GM21390 (cell line): ENCODE measurements around the gene EPRS1.
A peak's percentile ranks its signal among the peaks of the same experiment; 100 is the strongest.

Experiments used
- ATAC-seq: cut with Tn5 transposase; IDR thresholded peaks from one replicate; pipeline ENCODE4 v1.9.1; 2021; ENCODE audit not compliant: unreplicated experiment

Gene EPRS1

GRCh38 chr1:220046052-220046930, at the start of gene EPRS1:
Gene EPRS1 (minus strand): TSS chr1:220046505. CDS start chr1:220046388, 117 bp downstream.
- peak; percentile 97 for ATAC-seq

- ATAC-seq = peak; percentile 53
Measured at GRCh38 chr1:220094016-220094911, 48.0 kb upstream of the EPRS1 start, which contains the start of gene IARS2. Gene IARS2 (plus strand): TSS chr1:220094132. CDS start chr1:220094217, 85 bp downstream.

GRCh38 chr1:220093361-220094015, 47.2 kb upstream of the EPRS1 start:
- peak; percentile 2 for ATAC-seq

- no peak for ATAC-seq
Measured at GRCh38 chr1:220092694-220093093, 46.4 kb upstream of the EPRS1 start.

- peak; percentile 58 for ATAC-seq
Measured at GRCh38 chr1:220089650-220090556, 43.6 kb upstream of the EPRS1 start, which contains the start of gene BPNT1. Gene BPNT1 (minus strand): TSS chr1:220089788. CDS start chr1:220079846, 9,942 bp downstream.

GRCh38 chr1:220086261-220086686, 40.0 kb upstream of the EPRS1 start:
- ATAC-seq = peak; percentile 52

- no peak for ATAC-seq
Measured at GRCh38 chr1:220084460-220084859, 38.2 kb upstream of the EPRS1 start.

- ATAC-seq = no peak
Measured at GRCh38 chr1:220077887-220078286, 31.6 kb upstream of the EPRS1 start.

- no peak for ATAC-seq
Measured at GRCh38 chr1:220076861-220077762, 30.8 kb upstream of the EPRS1 start.

- ATAC-seq = no peak
Measured at GRCh38 chr1:220067269-220068204, 21.2 kb upstream of the EPRS1 start.

- ATAC-seq = no peak
Measured at GRCh38 chr1:220062629-220063028, 16.3 kb upstream of the EPRS1 start.

GRCh38 chr1:220060876-220061275, 14.6 kb upstream of the EPRS1 start:
- no peak for ATAC-seq

GRCh38 chr1:220056374-220056773, 10.1 kb upstream of the EPRS1 start:
- ATAC-seq = no peak

GRCh38 chr1:220045356-220046051, 801 bp downstream of the EPRS1 start:
- ATAC-seq = peak; percentile 16

GRCh38 chr1:220044678-220045355, 1.5 kb downstream of the EPRS1 start:
- no peak for ATAC-seq

GRCh38 chr1:220043646-220044045, 2.7 kb downstream of the EPRS1 start:
- no peak for ATAC-seq
